H1 (cell line): ENCODE measurements around the gene JAK2. TPM values are rescaled to one million over a fixed set of nuclear protein-coding genes. Genes with fewer than 3 reads are reported as not detected.

Experiments used
- CTCF ChIA-PET: fragments of 300-600 bp; sonication (Branson Sonifier 250); formaldehyde crosslinking; loops from one replicate; lab custom pipeline; 2021; ENCODE audit not compliant: partially characterized antibody; lab: Charles Lee
- POLR2A ChIA-PET: fragments of 300-600 bp; sonication (Branson Sonifier 250); formaldehyde crosslinking; loops from one replicate; lab custom pipeline; 2021; ENCODE audit warnings: inconsistent platforms; ENCODE audit not compliant: partially characterized antibody; lab: Charles Lee
- DNase-seq, 2 experiments: peaks; one replicate each; pipeline versions ENCODE4 v3.0.0 to v3.0.0-alpha.2; 2010 to 2022; ENCODE audit warnings: low spot score in 2 of 2, low read depth in 1 of 2, mixed read lengths in 1 of 2
- FAIRE-seq: peaks from 2 replicates; lab custom pipeline; 2011; peaks lifted over from hg19 to GRCh38; lab: Jason Lieb, UNC
- H2AFZ ChIP-seq: 2 replicates; pipeline ENCODE4 v1.8.1; 2012; ENCODE audit warnings: low read length, inconsistent platforms
- H2AK5ac ChIP-seq: 2 replicates; pipeline ENCODE4 v1.6.1; 2013; ENCODE audit warnings: low read depth, low read length
- H2BK120ac ChIP-seq: replicated peaks from 2 replicates; pipeline ENCODE3; 2013; ENCODE audit warnings: low read depth, low read length, inconsistent platforms
- H2BK12ac ChIP-seq: 2 replicates; pipeline ENCODE4 v1.6.1; 2013; ENCODE audit warnings: low read depth, low read length
- H2BK15ac ChIP-seq: 2 replicates; pipeline ENCODE4 v1.6.1; 2013; ENCODE audit warnings: low read length
- H2BK20ac ChIP-seq: 2 replicates; pipeline ENCODE4 v1.6.1; 2013; ENCODE audit warnings: low read length
- H2BK5ac ChIP-seq: 2 replicates; pipeline ENCODE4 v1.6.1; 2013; ENCODE audit warnings: low read depth, low read length
- H3K14ac ChIP-seq: 2 replicates; pipeline ENCODE4 v1.6.1; 2013; ENCODE audit warnings: inconsistent platforms; ENCODE audit not compliant: insufficient read length
- H3K18ac ChIP-seq: 2 replicates; pipeline ENCODE4 v1.6.1; 2013; ENCODE audit warnings: low read length; ENCODE audit errors: extremely low read depth
- H3K23ac ChIP-seq: 2 replicates; pipeline ENCODE4 v1.6.1; 2013; ENCODE audit warnings: inconsistent platforms; ENCODE audit not compliant: insufficient read length
- H3K23me2 ChIP-seq: 2 replicates; pipeline ENCODE4 v1.6.1; 2013; ENCODE audit warnings: low read depth, low read length
- H3K27ac ChIP-seq: 2 replicates; pipeline ENCODE4 v1.6.1; 2011; ENCODE audit warnings: low read depth, low read length, inconsistent platforms
- H3K27me3 ChIP-seq, 4 experiments: replicated peaks in 1 of 4; 1 replicate in 1 of 4; 2 replicates in 3 of 4; pipeline versions ENCODE4 v1.6.1 to v1.8.1; 2011 to 2013; ENCODE audit warnings: low read length in 3 of 4, mild to moderate bottlenecking in 3 of 4, inconsistent platforms in 2 of 4, mixed read lengths in 2 of 4, moderate library complexity in 1 of 4; ENCODE audit not compliant: control insufficient read depth in 3 of 4, insufficient read depth in 3 of 4; ENCODE audit errors: extremely low read depth in 1 of 4
- H3K36me3 ChIP-seq, 4 experiments: 2 replicates each; pipeline versions ENCODE4 v1.6.1 to v1.8.1; 2011 to 2013; ENCODE audit warnings: mild to moderate bottlenecking in 4 of 4, low read length in 3 of 4, moderate library complexity in 2 of 4, control low read depth in 1 of 4, inconsistent platforms in 1 of 4; ENCODE audit not compliant: insufficient read depth in 4 of 4, control insufficient read depth in 2 of 4
- H3K4ac ChIP-seq: replicated peaks from 2 replicates; pipeline ENCODE3; 2013; ENCODE audit warnings: low read length, low read depth, mixed read lengths, inconsistent platforms; ENCODE audit not compliant: insufficient read length
- H3K4me1 ChIP-seq, 4 experiments: replicated peaks in 1 of 4; 1 replicate in 1 of 4; 2 replicates in 3 of 4; pipeline versions ENCODE4 v1.6.1 to v1.8.1; 2011 to 2013; ENCODE audit warnings: low read length in 3 of 4, inconsistent platforms in 2 of 4, mixed read lengths in 1 of 4; ENCODE audit not compliant: insufficient read depth in 4 of 4, control insufficient read depth in 3 of 4
- H3K4me2 ChIP-seq, 2 experiments: 2 replicates each; pipeline versions ENCODE4 v1.6.1 to v1.8.1; 2011 to 2013; ENCODE audit warnings: low read depth in 2 of 2, low read length in 2 of 2, control low read depth in 1 of 2, inconsistent platforms in 1 of 2, mild to moderate bottlenecking in 1 of 2; ENCODE audit not compliant: insufficient read depth in 1 of 2
- H3K4me3 ChIP-seq, 4 experiments: fragments of 200-600, 300-600 bp in 1 of 4; sonication (generic), shearing (Covaris generic), sonication (Bioruptor Twin) in 1 of 4; 2 replicates each; pipeline versions ENCODE4 v1.5.1 to v1.8.1; 2011 to 2016; ENCODE audit warnings: low read length in 4 of 4, low read depth in 3 of 4, control low read depth in 2 of 4, inconsistent platforms in 2 of 4, mild to moderate bottlenecking in 2 of 4, mixed read lengths in 1 of 4, moderate library complexity in 1 of 4; ENCODE audit not compliant: insufficient read depth in 2 of 4; ENCODE audit errors: extremely low read depth in 1 of 4
- H3K56ac ChIP-seq: replicated peaks from 2 replicates; pipeline ENCODE3; 2013; ENCODE audit warnings: low read depth, mild to moderate bottlenecking, mixed read lengths, low read length, inconsistent platforms; ENCODE audit not compliant: insufficient read length
- H3K79me1 ChIP-seq: 2 replicates; pipeline ENCODE4 v1.6.1; 2013; ENCODE audit warnings: low read depth, low read length, control low read depth
- H3K79me2 ChIP-seq, 2 experiments: 2 replicates each; pipeline versions ENCODE4 v1.6.1 to v1.8.1; 2012 to 2013; ENCODE audit warnings: low read length in 2 of 2, mild to moderate bottlenecking in 2 of 2, inconsistent platforms in 1 of 2; ENCODE audit not compliant: insufficient read depth in 2 of 2, control insufficient read depth in 1 of 2
- H3K9ac ChIP-seq, 4 experiments: replicated peaks in 1 of 4; 1 replicate in 1 of 4; 2 replicates in 3 of 4; pipeline versions ENCODE4 v1.6.1 to v1.8.1; 2011 to 2013; ENCODE audit warnings: low read depth in 3 of 4, low read length in 3 of 4, control low read depth in 2 of 4, mild to moderate bottlenecking in 2 of 4, moderate library complexity in 2 of 4, inconsistent platforms in 1 of 4; ENCODE audit errors: extremely low read depth in 1 of 4
- H3K9me3 ChIP-seq, 2 experiments: 2 replicates each; pipeline versions ENCODE4 v1.6.1 to v1.8.1; 2012 to 2013; ENCODE audit warnings: mild to moderate bottlenecking in 2 of 2, moderate library complexity in 2 of 2, control low read depth in 1 of 2, inconsistent platforms in 1 of 2, low read depth in 1 of 2, low read length in 1 of 2, mixed read lengths in 1 of 2; ENCODE audit not compliant: insufficient read depth in 2 of 2
- H4K20me1 ChIP-seq, 2 experiments: replicated peaks in 1 of 2; 2 replicates each; pipeline versions ENCODE3 to v1.8.1; 2011 to 2013; ENCODE audit warnings: inconsistent platforms in 2 of 2, low read length in 2 of 2, mild to moderate bottlenecking in 1 of 2; ENCODE audit not compliant: insufficient read depth in 2 of 2, control insufficient read depth in 1 of 2
- H4K5ac ChIP-seq: 2 replicates; pipeline ENCODE4 v1.6.1; 2013; ENCODE audit warnings: low read length, low read depth, mixed read lengths, inconsistent platforms; ENCODE audit not compliant: insufficient read length
- H4K8ac ChIP-seq: 2 replicates; pipeline ENCODE4 v1.8.0; 2013; ENCODE audit warnings: mild to moderate bottlenecking, moderate library complexity, low read length, inconsistent platforms; ENCODE audit not compliant: insufficient read depth; ENCODE audit errors: extremely low read depth
- H4K91ac ChIP-seq: replicated peaks from 2 replicates; pipeline ENCODE3; 2013; ENCODE audit warnings: low read length, mixed read lengths, inconsistent platforms; ENCODE audit not compliant: insufficient read length
- EP300 ChIP-seq, 2 experiments: IDR thresholded peaks; 1 replicate in 1 of 2; 2 replicates in 1 of 2; pipeline ENCODE4 v1.6.1; 2011 to 2012; ENCODE audit warnings: low read depth in 2 of 2, low read length in 2 of 2, mild to moderate bottlenecking in 2 of 2, borderline replicate concordance in 1 of 2, inconsistent platforms in 1 of 2, moderate library complexity in 1 of 2
- WGBS, 2 experiments: shearing (Covaris generic) in 1 of 2; methylation state at CpG; one replicate each; pipeline versions ENCODE4 v1.1.6 to v1.1.7; 2013 to 2015; ENCODE audit warnings: low lambda C conversion rate in 2 of 2, mixed read lengths in 2 of 2, inconsistent platforms in 1 of 2, low coverage in 1 of 2, missing lambda C conversion rate in 1 of 2; ENCODE audit not compliant: insufficient replicate concordance in 2 of 2, insufficient coverage in 1 of 2, insufficient read length in 1 of 2; ENCODE audit errors: extremely low coverage in 1 of 2, missing lambda C conversion rate in 1 of 2; 5-methylcytosine and 5-hydroxymethylcytosine counted together
- polyA plus RNA-seq, 7 experiments: library from polyadenylated mRNA; depleted of rRNA in 3 of 7; stranded (reverse) in 5 of 7; unstranded in 2 of 7; fragments of >200 nt in 5 of 7; fragments of 200-250 nt in 2 of 7; gene quantifications; 1 replicate in 5 of 7; 2 replicates in 1 of 7; 4 replicates in 1 of 7; pipeline versions ENCODE4 v1.2.1 to v1.2.3, GENCODE V29; 2011 to 2013; ENCODE audit warnings: missing spikeins in 2 of 7, mixed read lengths in 2 of 7
- total RNA-seq: library from RNA; stranded (reverse); fragmentation: NEBNext Ultra II Directional; extraction: Animal tissue kit (Norgen Biotek cat#: 25700); gene quantifications from 2 replicates; pipeline ENCODE4 v1.2.1, GENCODE V29; 2021

JAK2 gene
- total and polyA plus RNA-seq, 2 of the 8 experiments (the other 6 are each of a cell fraction or from before 2014, with no cell fraction given), result 0.50 to 2.1 TPM

- Histone ChIP-seq H3K4me1 (no peaks in the 10 kb centered on the region), H3K4me2 (no peak overlapping the region), H4K91ac (no peak overlapping the region), H2AFZ (no peak overlapping the region), H3K79me1 (no peaks in the 10 kb centered on the region), H3K9ac (no peak overlapping the region), H4K20me1 (no peaks in the 10 kb centered on the region), H3K4ac (no peak overlapping the region), H2BK5ac (no peak overlapping the region), H2AK5ac (no peak overlapping the region), H2BK15ac (no peak overlapping the region), H3K9me3 (no peaks in the 10 kb centered on the region), H2BK12ac (no peak overlapping the region), H3K23ac (no peak overlapping the region), H3K36me3 (no peaks in the 10 kb centered on the region), H3K56ac (no peak overlapping the region), H3K27ac (no peak overlapping the region), H3K14ac (no peak overlapping the region), H3K27me3 (no peaks in the 10 kb centered on the region), H2BK20ac (no peak overlapping the region), H4K5ac (no peak overlapping the region), H4K8ac (no peak overlapping the region), H2BK120ac (no peak overlapping the region), H3K18ac (no peak overlapping the region), H3K4me3 (no peak overlapping the region), H3K79me2 (no peaks in the 10 kb centered on the region), H3K23me2 (no peaks in the 10 kb centered on the region)
- FAIRE-seq (no peak), DNase-seq (no peak)
- ChIA-PET CTCF (interaction anchor here (0.9 kb wide), 1 partner anchor 24 kb away, joined by 5 read pairs; no protein-coding TSS in a partner anchor), POLR2A (no interaction called here)
- WGBS, 2 experiments, result 83% methylated on average over 2 of the region's 2 CpGs; no CpG with 5 or more reads in 1 of the 2 experiments
- TF ChIP-seq EP300 (IDR thresholded peaks at IDR 0.05; ENCODE audit: borderline replicate concordance in 1 of 2, low read depth in 2 of 2, low read length in 2 of 2), result no peak
Observed at GRCh38 chr9:4962085-4962484, 23.0 kb upstream of the JAK2 start.
